Activated T-helper 17 cell treated with anti-CD3 and anti-CD28 coated beads, Interleukin-2, amount 50 U/mL, for 72 hours (primary cell): ENCODE data around the gene CEP250. TPM values are rescaled to one million over a fixed set of nuclear protein-coding genes. Genes with fewer than 3 reads are reported as not detected.

Experiments used
- ATAC-seq: fragments of 150-1000 bp; cut with Tn5 transposase; replicated peaks from 2 replicates; pipeline ENCODE4 v1.10.0; 2021; ENCODE audit warnings: mild to moderate bottlenecking, moderate library complexity
- H3K27ac Mint-ChIP-seq: one replicate; pipeline ENCODE4 v1.8.0; 2022; ENCODE audit warnings: mixed read lengths
- H3K27me3 Mint-ChIP-seq: one replicate; pipeline ENCODE4 v1.8.0; 2022; ENCODE audit warnings: mixed read lengths
- H3K36me3 Mint-ChIP-seq: one replicate; pipeline ENCODE4 v1.8.0; 2022; ENCODE audit warnings: low read depth, mild to moderate bottlenecking, mixed read lengths
- H3K4me1 Mint-ChIP-seq: one replicate; pipeline ENCODE4 v1.8.0; 2022; ENCODE audit warnings: mixed read lengths
- H3K4me3 Mint-ChIP-seq: one replicate; pipeline ENCODE4 v1.8.0; 2022; ENCODE audit warnings: mild to moderate bottlenecking, mixed read lengths
- H3K9me3 Mint-ChIP-seq: one replicate; pipeline ENCODE4 v1.8.0; 2022; ENCODE audit warnings: mixed read lengths
- total RNA-seq, 2 donors: library from RNA; stranded (reverse); gene quantifications; one replicate each; pipeline ENCODE4 v1.2.3, GENCODE V29; 2022

CEP250 gene
- total RNA-seq, 2 donors from 2014 or later = 77.8 to 88.3 TPM

DNA sequence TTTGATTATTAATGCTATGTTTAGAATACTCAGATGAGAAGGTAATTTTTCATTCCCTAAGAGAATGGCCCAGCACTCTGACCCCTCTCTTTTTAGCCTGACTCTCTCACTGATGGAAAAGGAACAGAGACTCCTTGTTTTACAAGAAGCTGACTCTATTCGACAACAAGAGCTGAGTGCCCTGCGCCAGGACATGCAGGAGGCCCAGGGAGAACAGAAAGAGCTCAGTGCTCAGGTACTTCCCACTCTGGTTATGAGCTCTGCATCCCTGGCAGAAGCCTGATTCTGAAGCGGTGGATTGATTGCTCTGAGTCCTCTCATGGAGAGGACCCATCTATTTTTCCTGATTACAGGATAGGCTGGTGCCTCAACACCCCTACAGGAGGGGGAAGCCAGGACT is 41.1 kb downstream of the CEP250 start:
- Mint-ChIP-seq H3K27me3 (no peaks in the 10 kb centered on the region), H3K36me3 (peaks cover 99% of the 10 kb centered on the region), H3K4me3 (no peak overlapping the region), H3K27ac (no peak overlapping the region), H3K4me1 (peaks cover 20% of the 10 kb centered on the region), H3K9me3 (no peaks in the 10 kb centered on the region)
- ATAC-seq = no peak

- Mint-ChIP-seq H3K27ac (no peak overlapping the region), H3K4me1 (peaks cover 14% of the 10 kb centered on the region), H3K36me3 (peaks cover 99% of the 10 kb centered on the region), H3K27me3 (no peaks in the 10 kb centered on the region), H3K9me3 (no peaks in the 10 kb centered on the region), H3K4me3 (no peak overlapping the region)
- no peak for ATAC-seq
Measured at GRCh38 chr20:35497320-35497719, 41.9 kb downstream of the CEP250 start.

GRCh38 chr20:35497780-35498189 is 42.4 kb downstream of the CEP250 start:
- H3K36me3 Mint-ChIP-seq = peaks cover 99% of the 10 kb centered on the region
- H3K27ac Mint-ChIP-seq = no peak overlapping the region

DNA sequence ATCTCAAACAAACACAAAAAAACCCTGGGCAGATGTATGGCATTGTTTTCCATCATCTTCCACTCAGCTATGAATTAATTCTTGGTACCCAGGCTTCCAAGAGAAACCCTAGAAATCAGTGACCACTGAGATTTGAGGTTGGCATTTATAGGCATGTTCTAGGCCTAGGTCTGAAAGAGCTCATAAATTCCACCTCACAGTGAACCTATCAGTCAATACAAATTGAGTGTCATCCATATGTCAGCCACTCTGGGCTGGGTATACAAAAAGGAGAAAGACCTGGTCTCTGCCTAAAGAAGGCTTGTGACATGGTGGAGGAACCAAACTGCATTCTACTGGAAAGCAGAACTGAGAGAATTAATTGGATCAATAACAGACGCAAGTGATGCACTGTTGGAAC is 43.9 kb downstream of the CEP250 start:
- ATAC-seq = no peak
- H3K4me3 Mint-ChIP-seq = no peak overlapping the region
- peaks cover 100% of the 10 kb centered on the region for H3K36me3 Mint-ChIP-seq
- peaks cover 19% of the 10 kb centered on the region for H3K4me1 Mint-ChIP-seq
- no peaks in the 10 kb centered on the region for H3K27me3 Mint-ChIP-seq
- no peaks in the 10 kb centered on the region for H3K9me3 Mint-ChIP-seq
- H3K27ac Mint-ChIP-seq = peak overlapping the region; percentile 7

More at GRCh38 chr20:35497780-35498189, 42.4 kb downstream of the CEP250 start:
- no peak for ATAC-seq
- Mint-ChIP-seq H3K27me3 (no peaks in the 10 kb centered on the region), H3K9me3 (no peaks in the 10 kb centered on the region), H3K4me3 (no peak overlapping the region), H3K4me1 (peaks cover 15% of the 10 kb centered on the region)

GRCh38 chr20:35502352-35502751 is 47.0 kb downstream of the CEP250 start:
- ATAC-seq = no peak
- peak overlapping the region; percentile 21 for H3K27ac Mint-ChIP-seq
- H3K9me3 Mint-ChIP-seq = no peaks in the 10 kb centered on the region
- no peak overlapping the region for H3K4me3 Mint-ChIP-seq
- peaks cover 100% of the 10 kb centered on the region for H3K36me3 Mint-ChIP-seq
- no peaks in the 10 kb centered on the region for H3K27me3 Mint-ChIP-seq
- peaks cover 30% of the 10 kb centered on the region for H3K4me1 Mint-ChIP-seq

DNA sequence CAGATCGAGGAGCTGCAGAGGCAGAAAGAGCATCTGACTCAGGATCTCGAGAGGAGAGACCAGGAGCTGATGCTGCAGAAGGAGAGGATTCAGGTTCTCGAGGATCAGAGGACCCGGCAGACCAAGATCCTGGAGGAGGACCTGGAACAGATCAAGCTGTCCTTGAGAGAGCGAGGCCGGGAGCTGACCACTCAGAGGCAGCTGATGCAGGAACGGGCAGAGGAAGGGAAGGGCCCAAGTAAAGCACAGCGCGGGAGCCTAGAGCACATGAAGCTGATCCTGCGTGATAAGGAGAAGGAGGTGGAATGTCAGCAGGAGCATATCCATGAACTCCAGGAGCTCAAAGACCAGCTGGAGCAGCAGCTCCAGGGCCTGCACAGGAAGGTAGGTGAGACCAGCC is 47.9 kb downstream of the CEP250 start:
- no peak for ATAC-seq
- no peaks in the 10 kb centered on the region for H3K27me3 Mint-ChIP-seq
- no peak overlapping the region for H3K4me3 Mint-ChIP-seq
- H3K9me3 Mint-ChIP-seq = no peaks in the 10 kb centered on the region
- H3K4me1 Mint-ChIP-seq = peaks cover 31% of the 10 kb centered on the region
- H3K36me3 Mint-ChIP-seq = peaks cover 100% of the 10 kb centered on the region
- H3K27ac Mint-ChIP-seq = no peak overlapping the region

DNA sequence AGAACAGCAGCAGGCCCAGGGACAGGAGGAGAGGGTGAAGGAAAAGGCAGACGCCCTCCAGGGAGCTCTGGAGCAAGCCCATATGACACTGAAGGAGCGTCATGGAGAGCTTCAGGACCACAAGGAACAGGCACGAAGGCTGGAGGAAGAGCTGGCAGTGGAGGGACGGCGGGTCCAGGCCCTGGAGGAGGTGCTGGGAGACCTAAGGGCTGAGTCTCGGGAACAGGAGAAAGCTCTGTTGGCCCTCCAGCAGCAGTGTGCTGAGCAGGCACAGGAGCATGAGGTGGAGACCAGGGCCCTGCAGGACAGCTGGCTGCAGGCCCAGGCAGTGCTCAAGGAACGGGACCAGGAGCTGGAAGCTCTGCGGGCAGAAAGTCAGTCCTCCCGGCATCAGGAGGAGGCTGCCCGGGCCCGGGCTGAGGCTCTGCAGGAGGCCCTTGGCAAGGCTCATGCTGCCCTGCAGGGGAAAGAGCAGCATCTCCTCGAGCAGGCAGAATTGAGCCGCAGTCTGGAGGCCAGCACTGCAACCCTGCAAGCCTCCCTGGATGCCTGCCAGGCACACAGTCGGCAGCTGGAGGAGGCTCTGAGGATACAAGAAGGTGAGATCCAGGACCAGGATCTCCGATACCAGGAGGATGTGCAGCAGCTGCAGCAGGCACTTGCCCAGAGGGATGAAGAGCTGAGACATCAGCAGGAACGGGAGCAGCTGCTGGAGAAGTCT is 48.6 kb downstream of the CEP250 start:
- H3K4me3 Mint-ChIP-seq = no peak overlapping the region
- no peaks in the 10 kb centered on the region for H3K27me3 Mint-ChIP-seq
- peaks cover 31% of the 10 kb centered on the region for H3K4me1 Mint-ChIP-seq
- no peak overlapping the region for H3K27ac Mint-ChIP-seq
- peaks cover 100% of the 10 kb centered on the region for H3K36me3 Mint-ChIP-seq
- ATAC-seq = no peak
- H3K9me3 Mint-ChIP-seq = no peaks in the 10 kb centered on the region

GRCh38 chr20:35504751-35505150 is 49.4 kb downstream of the CEP250 start:
- Mint-ChIP-seq H3K27me3 (no peaks in the 10 kb centered on the region), H3K9me3 (no peaks in the 10 kb centered on the region), H3K36me3 (peaks cover 100% of the 10 kb centered on the region), H3K4me1 (peaks cover 31% of the 10 kb centered on the region), H3K27ac (peak overlapping the region; percentile 82), H3K4me3 (no peak overlapping the region)
- no peak for ATAC-seq

DNA sequence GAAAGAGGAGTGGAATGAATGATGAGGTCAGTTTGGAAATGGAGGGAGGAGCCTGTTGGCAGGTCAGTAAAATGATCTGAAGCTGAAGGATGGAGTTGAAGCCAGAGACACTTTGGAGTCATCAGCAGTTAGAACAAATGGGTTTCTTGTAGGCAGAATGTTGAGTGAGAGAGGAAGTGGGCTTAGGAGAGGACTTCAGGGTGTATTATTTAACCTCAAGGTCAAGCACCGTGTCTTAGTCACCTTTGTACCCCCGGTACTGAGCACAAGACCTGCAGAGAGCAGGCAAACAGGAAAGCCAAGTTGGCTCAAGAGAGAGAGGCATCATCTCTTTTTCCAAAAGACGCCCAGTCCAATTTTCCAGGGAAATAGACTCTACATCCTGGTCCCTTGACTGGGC is 50.8 kb downstream of the CEP250 start:
- ATAC-seq = peak; percentile 8
- peaks cover 100% of the 10 kb centered on the region for H3K36me3 Mint-ChIP-seq

GRCh38 chr20:35506872-35507638 is 51.7 kb downstream of the CEP250 start:
- H3K36me3 Mint-ChIP-seq = peaks cover 100% of the 10 kb centered on the region
- peak; percentile 84 for ATAC-seq

More for the DNA sequence above, 50.8 kb downstream of the CEP250 start:
- peak overlapping the region; percentile 82 for H3K27ac Mint-ChIP-seq
- H3K4me1 Mint-ChIP-seq = peaks cover 31% of the 10 kb centered on the region
- no peaks in the 10 kb centered on the region for H3K9me3 Mint-ChIP-seq
- no peaks in the 10 kb centered on the region for H3K27me3 Mint-ChIP-seq
- H3K4me3 Mint-ChIP-seq = peak overlapping the region; percentile 8

GRCh38 chr20:35508493-35509218 is 53.3 kb downstream of the CEP250 start:
- H3K4me1 Mint-ChIP-seq = peaks cover 19% of the 10 kb centered on the region
- H3K4me3 Mint-ChIP-seq = no peak overlapping the region
- ATAC-seq = no peak
- H3K27ac Mint-ChIP-seq = no peak overlapping the region
- H3K27me3 Mint-ChIP-seq = no peaks in the 10 kb centered on the region
- H3K36me3 Mint-ChIP-seq = peaks cover 100% of the 10 kb centered on the region
- H3K9me3 Mint-ChIP-seq = no peaks in the 10 kb centered on the region

More at GRCh38 chr20:35506872-35507638, 51.7 kb downstream of the CEP250 start:
- H3K27me3 Mint-ChIP-seq = no peaks in the 10 kb centered on the region
- peak overlapping the region; percentile 82 for H3K27ac Mint-ChIP-seq
- H3K9me3 Mint-ChIP-seq = no peaks in the 10 kb centered on the region
- H3K4me1 Mint-ChIP-seq = peaks cover 31% of the 10 kb centered on the region
- H3K4me3 Mint-ChIP-seq = peak overlapping the region; percentile 26

- no peaks in the 10 kb centered on the region for H3K27me3 Mint-ChIP-seq
- ATAC-seq = no peak
- peaks cover 80% of the 10 kb centered on the region for H3K36me3 Mint-ChIP-seq
- no peak overlapping the region for H3K4me3 Mint-ChIP-seq
- peaks cover 11% of the 10 kb centered on the region for H3K4me1 Mint-ChIP-seq
- no peak overlapping the region for H3K27ac Mint-ChIP-seq
- H3K9me3 Mint-ChIP-seq = no peaks in the 10 kb centered on the region
Measured at GRCh38 chr20:35510951-35511735, 55.7 kb downstream of the CEP250 start.

GRCh38 chr20:35511814-35512420 is 56.5 kb downstream of the CEP250 start:
- H3K4me1 Mint-ChIP-seq = peaks cover 5% of the 10 kb centered on the region
- H3K4me3 Mint-ChIP-seq = no peak overlapping the region
- H3K27me3 Mint-ChIP-seq = no peaks in the 10 kb centered on the region
- peak overlapping the region; percentile 50 for H3K27ac Mint-ChIP-seq
- no peaks in the 10 kb centered on the region for H3K9me3 Mint-ChIP-seq
- ATAC-seq = no peak
- peaks cover 72% of the 10 kb centered on the region for H3K36me3 Mint-ChIP-seq
